ENCODE results near the gene DPH7.
"Not testable (repeated sequence)": the region's sequence is repeated elsewhere in the genome, so short reads cannot be mapped to it uniquely, and the experiment has no call there.

DNA sequence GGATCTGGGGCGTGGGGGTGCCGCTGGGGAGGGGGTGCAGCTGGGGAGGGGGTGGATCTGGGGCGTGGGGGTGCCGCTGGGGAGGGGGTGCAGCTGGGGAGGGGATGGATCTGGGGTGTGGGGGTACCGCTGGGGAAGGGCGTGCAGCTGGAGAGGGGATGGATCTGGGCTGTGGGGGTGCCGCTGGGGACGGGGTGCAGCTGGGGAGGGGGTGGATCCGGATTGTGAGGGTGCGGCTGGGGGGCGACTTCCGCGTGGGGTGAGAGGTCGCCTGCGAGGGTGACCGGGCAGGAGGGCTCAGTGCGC, 27.8 kb downstream of the DPH7 start:
- TF ChIP-seq, protein P1, sequence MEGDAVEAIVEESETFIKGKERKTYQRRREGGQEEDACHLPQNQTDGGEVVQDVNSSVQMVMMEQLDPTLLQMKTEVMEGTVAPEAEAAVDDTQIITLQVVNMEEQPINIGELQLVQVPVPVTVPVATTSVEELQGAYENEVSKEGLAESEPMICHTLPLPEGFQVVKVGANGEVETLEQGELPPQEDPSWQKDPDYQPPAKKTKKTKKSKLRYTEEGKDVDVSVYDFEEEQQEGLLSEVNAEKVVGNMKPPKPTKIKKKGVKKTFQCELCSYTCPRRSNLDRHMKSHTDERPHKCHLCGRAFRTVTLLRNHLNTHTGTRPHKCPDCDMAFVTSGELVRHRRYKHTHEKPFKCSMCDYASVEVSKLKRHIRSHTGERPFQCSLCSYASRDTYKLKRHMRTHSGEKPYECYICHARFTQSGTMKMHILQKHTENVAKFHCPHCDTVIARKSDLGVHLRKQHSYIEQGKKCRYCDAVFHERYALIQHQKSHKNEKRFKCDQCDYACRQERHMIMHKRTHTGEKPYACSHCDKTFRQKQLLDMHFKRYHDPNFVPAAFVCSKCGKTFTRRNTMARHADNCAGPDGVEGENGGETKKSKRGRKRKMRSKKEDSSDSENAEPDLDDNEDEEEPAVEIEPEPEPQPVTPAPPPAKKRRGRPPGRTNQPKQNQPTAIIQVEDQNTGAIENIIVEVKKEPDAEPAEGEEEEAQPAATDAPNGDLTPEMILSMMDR (IDR thresholded peaks at IDR 0.05; ENCODE audit: low read depth, low read length, missing input control) = not testable (repeated sequence)
- not testable (repeated sequence) for TF ChIP-seq GABPA (IDR thresholded peaks at IDR 0.05 in 1 of 2, conservative IDR thresholded peaks at IDR 0.05 in 1 of 2); SP1 (IDR thresholded peaks at IDR 0.05); YY1 (IDR thresholded peaks at IDR 0.05); TAF1 (conservative IDR thresholded peaks at IDR 0.05); JUND (IDR thresholded peaks at IDR 0.05); RAD21 (IDR thresholded peaks at IDR 0.05); FOXA1 (IDR thresholded peaks at IDR 0.05); HNF4A (conservative IDR thresholded peaks at IDR 0.05); EGR1 (IDR thresholded peaks at IDR 0.05; ENCODE audit: low read depth in 2 of 2)
- TF ChIP-seq, protein P2, sequence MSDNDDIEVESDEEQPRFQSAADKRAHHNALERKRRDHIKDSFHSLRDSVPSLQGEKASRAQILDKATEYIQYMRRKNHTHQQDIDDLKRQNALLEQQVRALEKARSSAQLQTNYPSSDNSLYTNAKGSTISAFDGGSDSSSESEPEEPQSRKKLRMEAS (IDR thresholded peaks at IDR 0.05) = not testable (repeated sequence)
- TF ChIP-seq, protein P3, sequence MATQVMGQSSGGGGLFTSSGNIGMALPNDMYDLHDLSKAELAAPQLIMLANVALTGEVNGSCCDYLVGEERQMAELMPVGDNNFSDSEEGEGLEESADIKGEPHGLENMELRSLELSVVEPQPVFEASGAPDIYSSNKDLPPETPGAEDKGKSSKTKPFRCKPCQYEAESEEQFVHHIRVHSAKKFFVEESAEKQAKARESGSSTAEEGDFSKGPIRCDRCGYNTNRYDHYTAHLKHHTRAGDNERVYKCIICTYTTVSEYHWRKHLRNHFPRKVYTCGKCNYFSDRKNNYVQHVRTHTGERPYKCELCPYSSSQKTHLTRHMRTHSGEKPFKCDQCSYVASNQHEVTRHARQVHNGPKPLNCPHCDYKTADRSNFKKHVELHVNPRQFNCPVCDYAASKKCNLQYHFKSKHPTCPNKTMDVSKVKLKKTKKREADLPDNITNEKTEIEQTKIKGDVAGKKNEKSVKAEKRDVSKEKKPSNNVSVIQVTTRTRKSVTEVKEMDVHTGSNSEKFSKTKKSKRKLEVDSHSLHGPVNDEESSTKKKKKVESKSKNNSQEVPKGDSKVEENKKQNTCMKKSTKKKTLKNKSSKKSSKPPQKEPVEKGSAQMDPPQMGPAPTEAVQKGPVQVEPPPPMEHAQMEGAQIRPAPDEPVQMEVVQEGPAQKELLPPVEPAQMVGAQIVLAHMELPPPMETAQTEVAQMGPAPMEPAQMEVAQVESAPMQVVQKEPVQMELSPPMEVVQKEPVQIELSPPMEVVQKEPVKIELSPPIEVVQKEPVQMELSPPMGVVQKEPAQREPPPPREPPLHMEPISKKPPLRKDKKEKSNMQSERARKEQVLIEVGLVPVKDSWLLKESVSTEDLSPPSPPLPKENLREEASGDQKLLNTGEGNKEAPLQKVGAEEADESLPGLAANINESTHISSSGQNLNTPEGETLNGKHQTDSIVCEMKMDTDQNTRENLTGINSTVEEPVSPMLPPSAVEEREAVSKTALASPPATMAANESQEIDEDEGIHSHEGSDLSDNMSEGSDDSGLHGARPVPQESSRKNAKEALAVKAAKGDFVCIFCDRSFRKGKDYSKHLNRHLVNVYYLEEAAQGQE (IDR thresholded peaks at IDR 0.05) = not testable (repeated sequence)
- TF ChIP-seq, protein P4, sequence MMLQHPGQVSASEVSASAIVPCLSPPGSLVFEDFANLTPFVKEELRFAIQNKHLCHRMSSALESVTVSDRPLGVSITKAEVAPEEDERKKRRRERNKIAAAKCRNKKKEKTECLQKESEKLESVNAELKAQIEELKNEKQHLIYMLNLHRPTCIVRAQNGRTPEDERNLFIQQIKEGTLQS (IDR thresholded peaks at IDR 0.05) = not testable (repeated sequence)

All from liver (tissue), 3 donors.